Psoas muscle (tissue), 8 donors: ENCODE measurements around the gene TXNRD3. TPM values are rescaled to one million over a fixed set of nuclear protein-coding genes. Genes with fewer than 3 reads are reported as not detected.

Experiments used
- ATAC-seq, 4 donors: fragments of 200-7000 bp; cut with Tn5 transposase; one replicate each; pipeline ENCODE4 v1.9.1; 2020; ENCODE audit warnings: moderate library complexity in 3 of 4, mild to moderate bottlenecking in 2 of 4
- DNase-seq, 2 donors: peaks; one replicate each; pipeline ENCODE4 v3.0.0-alpha.2; 2020
- H3K27ac ChIP-seq: fragments of 200-600 bp; one replicate; pipeline ENCODE4 v1.8.0; 2022
- H3K27me3 ChIP-seq, 3 donors: fragments of 200-600 bp in 1 of 3; one replicate each; pipeline versions ENCODE4 v1.6.1 to v1.8.0; 2013 to 2022; ENCODE audit warnings: low read length in 2 of 3, mild to moderate bottlenecking in 2 of 3, moderate library complexity in 1 of 3; ENCODE audit not compliant: insufficient read depth in 3 of 3
- H3K36me3 ChIP-seq, 2 donors: fragments of 200-600 bp in 1 of 2; one replicate each; pipeline versions ENCODE4 v1.6.1 to v1.8.0; 2013 to 2022; ENCODE audit warnings: low read depth in 1 of 2, mild to moderate bottlenecking in 1 of 2, moderate library complexity in 1 of 2; ENCODE audit not compliant: insufficient read depth in 1 of 2
- H3K4me1 ChIP-seq: fragments of 200-600 bp; one replicate; pipeline ENCODE4 v1.8.0; 2022
- H3K4me3 ChIP-seq: fragments of 200-600 bp; one replicate; pipeline ENCODE4 v1.8.0; 2022; ENCODE audit warnings: mild to moderate bottlenecking
- H3K9me3 ChIP-seq: fragments of 200-600 bp; one replicate; pipeline ENCODE4 v1.8.0; 2022
- WGBS, 3 donors: extraction: QIAGEN DNeasy Blood & Tissue Kit; methylation state at CpG; one replicate each; pipeline versions ENCODE4 v1.1.6 to v1.1.7; 2013; 5-methylcytosine and 5-hydroxymethylcytosine counted together
- intact Hi-C, 2 donors: fragments of 100-400 bp; cut with DNase I; formaldehyde crosslinking; loops; one replicate each; pipeline versions ENCODE4 v1.11.0 to v1.14.2; 2022
- polyA plus RNA-seq, 3 donors: library from polyadenylated mRNA; stranded (reverse); fragments of 200-250 nt; gene quantifications; one replicate each; pipeline ENCODE4 v1.2.3, GENCODE V29; 2013
- total RNA-seq, 4 donors: library from RNA; stranded (reverse); fragmentation: NEBNext Ultra II Directional in 2 of 4; extraction: Animal tissue kit (Norgen Biotek cat#: 25700) in 2 of 4; gene quantifications; one replicate each; pipeline versions ENCODE4 v1.2.1 to v1.2.4, GENCODE V29; 2021 to 2023
- TF ChIP-seq, protein P1 (sequence below): fragments of 200-600 bp; IDR thresholded peaks from one replicate; pipeline ENCODE4 v1.8.0; 2022; ENCODE audit warnings: antibody characterized with exemption
- donor health status: healthy with polysubstance abuse.
- donor health status: DM: no; HTN: no; CAD: no; lungs with moderate emphysema.
- donor health status: Bipolar disorder and iron deficiency.
- donor health status: healthy.
- donor health status: DM: yes; HTN: yes; CAD: no.
- donor health status: DM: no; HTN: no; CAD: no.
- donor health status: DM: no; HTN: no; CAD: no.
- donor health status: DM: yes; HTN: yes; CAD: no.

Gene TXNRD3
- total and polyA plus RNA-seq, 7 donors: 1.6 to 9.6 (median 5.0) TPM

DNA sequence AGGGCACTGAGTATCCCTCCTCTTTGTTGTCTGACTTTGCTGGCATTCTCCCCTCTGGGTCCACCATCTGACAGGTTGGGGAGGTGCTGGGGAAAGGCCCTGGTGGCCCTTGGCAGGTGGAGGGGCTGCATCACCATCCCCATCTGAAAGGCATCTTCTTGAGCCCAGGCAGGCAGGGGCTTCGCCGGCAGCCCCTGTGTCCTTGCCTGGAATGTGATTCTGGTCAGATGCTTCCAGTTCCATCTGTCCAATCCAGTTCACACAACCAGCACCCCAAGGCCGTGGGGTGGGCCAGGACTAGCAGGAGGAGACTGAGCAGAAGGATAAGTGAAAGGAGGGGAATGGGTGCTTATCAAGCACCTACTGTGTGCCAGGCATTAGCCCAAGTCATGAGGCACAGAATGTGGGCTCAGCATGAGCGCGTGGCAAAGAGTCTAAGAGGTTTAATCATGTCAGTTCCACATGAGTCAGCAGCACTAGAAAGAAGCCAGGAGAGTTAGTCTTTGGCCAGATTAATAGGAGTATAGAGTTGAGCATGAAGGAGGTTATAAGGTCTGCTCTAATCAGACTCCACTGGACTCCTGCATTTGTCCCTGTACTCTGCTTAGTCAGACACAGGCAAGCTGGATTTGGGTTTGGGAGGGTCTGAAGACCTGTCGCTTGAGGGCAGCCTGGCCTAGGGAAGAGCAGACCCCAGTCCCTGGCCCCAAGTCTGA, 10.5 kb upstream of the TXNRD3 start:
- 71 to 78% (median 72%) methylated on average over 6 of the region's 6 CpGs for WGBS, 3 donors
- ATAC-seq: no peak
- Histone ChIP-seq H3K4me1 (no peaks in the 10 kb centered on the region), H3K27me3 (peaks cover 0 to 3% (median 0%) of the 10 kb centered on the region in 3 donors), H3K9me3 (no peaks in the 10 kb centered on the region), H3K36me3 (no peaks in the 10 kb centered on the region), H3K4me3 (no peak overlapping the region), H3K27ac (no peak overlapping the region)
- intact Hi-C loops: no loop called here
- TF ChIP-seq, protein P1, sequence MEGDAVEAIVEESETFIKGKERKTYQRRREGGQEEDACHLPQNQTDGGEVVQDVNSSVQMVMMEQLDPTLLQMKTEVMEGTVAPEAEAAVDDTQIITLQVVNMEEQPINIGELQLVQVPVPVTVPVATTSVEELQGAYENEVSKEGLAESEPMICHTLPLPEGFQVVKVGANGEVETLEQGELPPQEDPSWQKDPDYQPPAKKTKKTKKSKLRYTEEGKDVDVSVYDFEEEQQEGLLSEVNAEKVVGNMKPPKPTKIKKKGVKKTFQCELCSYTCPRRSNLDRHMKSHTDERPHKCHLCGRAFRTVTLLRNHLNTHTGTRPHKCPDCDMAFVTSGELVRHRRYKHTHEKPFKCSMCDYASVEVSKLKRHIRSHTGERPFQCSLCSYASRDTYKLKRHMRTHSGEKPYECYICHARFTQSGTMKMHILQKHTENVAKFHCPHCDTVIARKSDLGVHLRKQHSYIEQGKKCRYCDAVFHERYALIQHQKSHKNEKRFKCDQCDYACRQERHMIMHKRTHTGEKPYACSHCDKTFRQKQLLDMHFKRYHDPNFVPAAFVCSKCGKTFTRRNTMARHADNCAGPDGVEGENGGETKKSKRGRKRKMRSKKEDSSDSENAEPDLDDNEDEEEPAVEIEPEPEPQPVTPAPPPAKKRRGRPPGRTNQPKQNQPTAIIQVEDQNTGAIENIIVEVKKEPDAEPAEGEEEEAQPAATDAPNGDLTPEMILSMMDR: no peak
- no peak for DNase-seq

DNA sequence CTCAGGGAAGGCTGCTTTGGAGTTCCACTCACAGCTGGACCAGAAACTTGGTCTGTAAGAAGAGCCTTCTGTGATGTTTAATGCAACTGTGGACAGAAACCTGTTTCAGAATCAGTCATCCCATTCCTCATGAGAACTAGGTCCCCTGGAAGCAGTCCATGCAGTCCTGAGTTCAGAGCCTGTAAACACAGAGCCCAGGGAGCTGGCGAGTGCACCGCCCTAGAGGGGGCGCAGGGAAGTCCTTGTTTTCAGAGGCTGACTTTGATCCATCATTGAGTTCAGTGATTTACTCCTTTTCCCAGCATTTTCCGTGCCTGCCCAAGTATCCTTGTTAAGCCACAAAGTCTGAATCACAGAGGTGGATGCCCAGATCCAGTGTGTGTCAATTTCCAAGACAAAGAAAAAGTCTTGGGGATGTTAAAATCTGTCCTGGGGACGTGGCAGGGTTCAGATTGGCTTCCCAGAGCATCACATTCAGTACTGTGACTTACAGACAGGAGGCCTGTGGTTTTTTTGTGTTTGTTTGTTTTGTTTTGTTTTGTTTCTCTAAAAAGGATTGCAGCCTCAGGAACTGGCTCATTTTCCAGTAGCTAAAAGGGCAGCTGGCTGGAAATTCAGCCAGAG, 9.8 kb upstream of the TXNRD3 start:
- H3K4me3 ChIP-seq: no peak overlapping the region
- DNase-seq (no peak), ATAC-seq (no peak)
- H3K36me3 ChIP-seq: no peaks in the 10 kb centered on the region
- H3K27ac ChIP-seq: no peak overlapping the region
- H3K9me3 ChIP-seq: no peaks in the 10 kb centered on the region
- no peaks in the 10 kb centered on the region for H3K4me1 ChIP-seq
- intact Hi-C loops: no loop called here
- 57 to 64% (median 62%) methylated on average over 5 of the region's 5 CpGs for WGBS, 3 donors
- H3K27me3 ChIP-seq: peaks cover 0 to 9% (median 0%) of the 10 kb centered on the region in 3 donors
- TF ChIP-seq, protein P1: no peak

DNA sequence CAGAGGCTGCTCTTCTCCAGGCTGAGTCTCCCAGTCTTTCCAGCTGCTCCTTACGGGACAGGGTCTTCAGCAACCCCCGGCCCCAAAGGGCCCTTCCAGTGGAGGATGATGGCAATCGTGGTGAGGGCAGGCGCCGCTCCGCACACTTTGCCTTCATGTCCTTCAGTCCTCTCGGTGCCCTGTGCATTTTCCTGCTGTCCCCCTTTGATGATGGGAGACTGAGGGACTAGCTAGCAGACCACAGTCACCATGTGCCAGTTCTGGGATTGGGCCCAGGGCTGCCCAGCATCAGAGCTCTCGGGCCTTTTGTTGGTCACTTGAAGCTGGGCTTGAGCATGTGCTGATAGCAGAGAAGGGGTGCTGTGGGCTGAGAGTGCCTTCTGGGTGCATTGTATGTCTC, 8.8 kb upstream of the TXNRD3 start:
- DNase-seq (no peak), ATAC-seq (no peak)
- 92 to 94% (median 93%) methylated on average over 8 of the region's 8 CpGs for WGBS, 3 donors
- intact Hi-C loops: no loop called here
- Histone ChIP-seq H3K36me3 (no peaks in the 10 kb centered on the region), H3K9me3 (no peaks in the 10 kb centered on the region), H3K4me1 (no peaks in the 10 kb centered on the region), H3K27me3 (peaks cover 0 to 9% (median 0%) of the 10 kb centered on the region in 3 donors), H3K4me3 (no peak overlapping the region), H3K27ac (no peak overlapping the region)
- TF ChIP-seq, protein P1: no peak

DNA sequence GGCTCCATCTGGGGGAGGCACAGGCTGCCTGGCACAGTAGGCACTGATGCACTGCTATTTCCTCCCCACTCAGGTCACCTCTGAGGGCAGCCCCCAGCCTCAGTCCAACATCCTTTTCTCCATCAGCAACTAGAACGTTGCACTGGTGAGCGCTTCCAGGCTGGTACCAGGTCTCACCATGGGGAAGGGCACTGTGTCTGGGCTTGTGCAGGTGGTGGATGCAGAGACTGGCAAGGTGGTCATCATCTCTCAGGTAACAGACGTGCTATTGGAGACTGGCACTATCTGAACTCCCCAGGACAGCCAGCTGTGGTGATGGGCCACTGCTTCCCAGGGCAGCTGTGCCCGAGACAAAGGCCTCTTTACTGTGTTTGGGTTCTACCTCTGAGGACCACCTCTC, 8.3 kb upstream of the TXNRD3 start:
- TF ChIP-seq, protein P1: no peak
- WGBS, 3 donors: 85 to 88% (median 86%) methylated on average over 4 of the region's 4 CpGs
- H3K36me3 ChIP-seq: no peaks in the 10 kb centered on the region
- ATAC-seq: no peak
- no peak overlapping the region for H3K27ac ChIP-seq
- no peaks in the 10 kb centered on the region for H3K4me1 ChIP-seq
- intact Hi-C loops: no loop called here
- no peak overlapping the region for H3K4me3 ChIP-seq
- DNase-seq: no peak
- H3K27me3 ChIP-seq: peaks cover 0 to 9% (median 0%) of the 10 kb centered on the region in 3 donors
- no peaks in the 10 kb centered on the region for H3K9me3 ChIP-seq
